Muscle of leg (tissue), 11 donors: ENCODE measurements around the gene UNC50. TPM values are rescaled to one million over a fixed set of nuclear protein-coding genes. Genes with fewer than 3 reads are reported as not detected.

Source experiments
- DNase-seq: peaks from one replicate; pipeline ENCODE4 v3.0.0; 2013
- H3K27ac ChIP-seq: one replicate; pipeline ENCODE4 v1.5.1; 2013; ENCODE audit warnings: mild to moderate bottlenecking, low read length, control low read depth
- H3K27me3 ChIP-seq: one replicate; pipeline ENCODE4 v1.6.1; 2013; ENCODE audit warnings: low read length; ENCODE audit not compliant: control insufficient read depth, insufficient read depth
- H3K36me3 ChIP-seq: one replicate; pipeline ENCODE4 v1.6.1; 2013; ENCODE audit warnings: low read length; ENCODE audit not compliant: control insufficient read depth, insufficient read depth
- H3K4me1 ChIP-seq: one replicate; pipeline ENCODE4 v1.6.1; 2013; ENCODE audit warnings: low read length; ENCODE audit not compliant: control insufficient read depth, insufficient read depth
- H3K4me3 ChIP-seq: one replicate; pipeline ENCODE4 v1.5.1; 2013; ENCODE audit warnings: low read length, control low read depth
- H3K9me3 ChIP-seq: replicated peaks from 2 replicates; pipeline ENCODE4 v1.6.1; 2013; ENCODE audit warnings: low read depth, low read length; ENCODE audit not compliant: control insufficient read depth
- WGBS: methylation state at CpG from one replicate; pipeline ENCODE4 v1.1.5; 2013; ENCODE audit warnings: missing lambda C conversion rate; ENCODE audit not compliant: insufficient coverage; 5-methylcytosine and 5-hydroxymethylcytosine counted together
- polyA plus RNA-seq, 8 donors: library from polyadenylated mRNA; unstranded; fragments of 120-200 nt; gene quantifications; one replicate each; pipeline versions ENCODE4 v1.2.1 to v1.2.3, GENCODE V29; 2013; ENCODE audit warnings: inconsistent platforms in 1 of 8, low replicate concordance in 1 of 8; ENCODE audit not compliant: insufficient read length in 8 of 8, insufficient read depth in 1 of 8
- total RNA-seq: library from RNA; stranded (reverse); fragments of 120-200 nt; gene quantifications from one replicate; pipeline ENCODE4 v1.2.4, GENCODE V29; 2013

The UNC50 gene
- total and polyA plus RNA-seq, 9 donors = 24.6 to 36.5 (median 31.6) TPM

DNA sequence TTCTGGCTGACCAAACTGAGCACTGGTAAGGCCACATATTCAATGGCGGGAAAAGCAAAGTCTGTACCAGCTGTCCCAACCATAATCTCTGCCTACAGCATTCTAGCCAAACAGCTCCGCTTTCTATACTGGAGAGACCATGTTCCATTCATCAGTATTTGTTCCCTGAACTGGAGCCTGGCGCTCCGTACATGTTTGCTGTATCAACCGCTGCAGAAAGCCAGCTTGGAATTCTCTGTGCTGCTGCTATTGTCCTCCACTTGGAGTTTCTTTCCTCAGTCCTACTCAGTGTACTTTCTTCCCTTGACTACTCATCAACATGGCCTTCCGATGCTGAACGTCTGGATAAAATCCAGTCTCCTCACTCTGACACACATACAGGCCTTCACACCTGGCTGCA is 2.0 kb upstream of the UNC50 start:
- no peak overlapping the region for H3K4me3 ChIP-seq
- no peaks in the 10 kb centered on the region for H3K27me3 ChIP-seq
- no peak for DNase-seq
- no peak overlapping the region for H3K27ac ChIP-seq
- H3K36me3 ChIP-seq = peaks cover 28% of the 10 kb centered on the region
- H3K4me1 ChIP-seq = peaks cover 28% of the 10 kb centered on the region
- no peaks in the 10 kb centered on the region for H3K9me3 ChIP-seq
- 83% methylated on average over 7 of the region's 7 CpGs for WGBS

- Histone ChIP-seq H3K9me3 (no peaks in the 10 kb centered on the region), H3K27me3 (no peaks in the 10 kb centered on the region), H3K4me3 (peak overlapping the region; percentile 82), H3K36me3 (peaks cover 25% of the 10 kb centered on the region), H3K4me1 (peaks cover 28% of the 10 kb centered on the region), H3K27ac (no peak overlapping the region)
- no CpG with 5 or more reads among the region's 6 CpGs for WGBS
- DNase-seq = no peak
These were observed 1.3 kb upstream of the UNC50 start for GRCh38 chr2:98607104-98607503.

GRCh38 chr2:98607741-98608115 is 661 bp upstream of the UNC50 start:
- DNase-seq = no peak
- Histone ChIP-seq H3K27me3 (no peaks in the 10 kb centered on the region), H3K9me3 (no peaks in the 10 kb centered on the region), H3K36me3 (peaks cover 26% of the 10 kb centered on the region), H3K4me3 (peak overlapping the region; percentile 82), H3K4me1 (peaks cover 28% of the 10 kb centered on the region), H3K27ac (peak overlapping the region; percentile 90)
- WGBS = 0% methylated on average over 4 of the region's 7 CpGs

- no peaks in the 10 kb centered on the region for H3K27me3 ChIP-seq
- H3K27ac ChIP-seq = peak overlapping the region; percentile 90
- peaks cover 28% of the 10 kb centered on the region for H3K4me1 ChIP-seq
- WGBS = under 1% methylated on average over 19 of the region's 29 CpGs
- peak; percentile 53 for DNase-seq
- peak overlapping the region; percentile 82 for H3K4me3 ChIP-seq
- peaks cover 33% of the 10 kb centered on the region for H3K36me3 ChIP-seq
- H3K9me3 ChIP-seq = no peaks in the 10 kb centered on the region
These were observed 694 bp downstream of the UNC50 start for GRCh38 chr2:98608962-98609604.

DNA sequence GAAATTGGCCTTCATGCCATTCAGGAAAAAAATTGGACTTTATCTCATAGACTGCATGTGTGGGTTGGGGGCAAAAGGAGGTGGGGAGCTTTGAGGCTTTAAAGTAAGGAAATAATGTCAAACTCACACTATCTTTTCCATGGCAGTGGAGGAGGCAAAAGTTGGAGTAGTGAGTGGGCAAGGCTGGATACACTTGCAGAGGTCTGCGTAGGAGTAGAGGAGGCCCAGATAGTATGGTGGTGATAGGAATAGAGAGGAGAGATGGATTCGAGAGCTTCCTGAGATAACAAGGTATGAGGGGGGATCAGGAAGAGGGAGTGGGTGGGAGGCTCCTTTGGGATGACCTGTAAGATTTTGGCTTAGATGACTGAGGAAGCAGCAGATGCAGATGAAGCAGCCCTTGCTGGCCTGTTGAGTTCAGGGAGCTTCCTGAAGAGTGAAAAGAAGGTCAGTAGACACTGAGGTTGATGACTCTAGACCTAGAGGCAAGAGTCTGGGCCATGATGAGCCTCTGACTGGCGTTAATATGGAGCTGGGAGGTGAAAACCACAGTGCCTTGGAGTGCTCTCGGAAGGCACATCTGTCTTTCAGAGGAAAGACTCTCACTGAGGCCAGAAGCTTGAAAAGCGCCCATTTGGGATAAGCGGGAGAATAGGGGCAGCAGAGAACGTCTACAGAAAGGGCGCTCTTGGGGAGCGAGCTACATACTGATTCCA is 5.8 kb downstream of the UNC50 start:
- peaks cover 49% of the 10 kb centered on the region for H3K36me3 ChIP-seq
- WGBS = 93% methylated on average over 8 of the region's 9 CpGs
- H3K9me3 ChIP-seq = no peaks in the 10 kb centered on the region
- DNase-seq = no peak
- H3K27ac ChIP-seq = no peak overlapping the region
- no peak overlapping the region for H3K4me3 ChIP-seq
- H3K27me3 ChIP-seq = no peaks in the 10 kb centered on the region
- H3K4me1 ChIP-seq = peaks cover 11% of the 10 kb centered on the region

DNA sequence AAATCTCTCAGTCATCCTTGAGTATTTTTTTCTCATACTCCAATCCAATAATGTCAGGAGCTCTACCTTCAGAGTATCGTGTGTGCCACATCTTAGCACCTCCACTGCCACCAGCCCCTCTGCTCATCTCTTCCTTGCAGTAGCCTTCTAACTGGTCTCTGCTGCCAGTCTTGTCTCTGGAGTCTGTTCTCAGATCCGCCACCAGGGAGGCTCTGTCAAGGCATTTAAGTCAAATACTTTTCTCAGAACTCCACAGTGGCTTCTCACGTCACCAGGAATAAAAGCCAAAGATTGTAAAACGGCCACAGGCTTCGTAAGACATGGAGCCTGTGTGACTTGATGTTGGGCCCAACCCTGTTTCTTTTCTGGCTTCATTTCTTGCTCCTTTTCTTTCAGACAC is 7.1 kb downstream of the UNC50 start:
- Histone ChIP-seq H3K27me3 (no peaks in the 10 kb centered on the region), H3K4me3 (no peak overlapping the region), H3K4me1 (peaks cover under 1% of the 10 kb centered on the region), H3K9me3 (no peaks in the 10 kb centered on the region), H3K27ac (no peak overlapping the region), H3K36me3 (peaks cover 46% of the 10 kb centered on the region)
- 78% methylated on average over 5 of the region's 5 CpGs for WGBS
- DNase-seq = no peak

DNA sequence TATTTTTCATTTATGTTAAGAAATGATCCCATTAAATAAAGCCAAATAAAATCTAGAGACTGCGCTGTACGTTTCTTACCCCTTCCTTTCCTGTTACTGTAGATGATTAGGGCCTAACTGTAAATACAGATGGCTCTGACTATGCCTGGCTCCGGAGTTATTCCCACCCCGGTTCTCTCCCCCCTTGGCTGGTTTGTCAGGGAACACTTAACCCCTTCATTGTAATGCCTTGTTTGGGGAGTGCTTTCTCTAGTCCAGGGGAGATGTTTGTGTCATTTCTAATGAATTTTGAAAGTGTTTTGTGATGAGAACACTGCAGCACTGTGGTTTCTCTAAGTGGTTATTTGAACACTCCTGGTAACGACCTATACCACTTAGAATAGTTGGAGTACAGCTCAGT is 8.8 kb downstream of the UNC50 start:
- Histone ChIP-seq H3K4me1 (no peaks in the 10 kb centered on the region), H3K27me3 (no peaks in the 10 kb centered on the region), H3K36me3 (peaks cover 37% of the 10 kb centered on the region), H3K4me3 (no peak overlapping the region), H3K9me3 (no peaks in the 10 kb centered on the region), H3K27ac (no peak overlapping the region)
- no peak for DNase-seq
- no CpG with 5 or more reads among the region's 5 CpGs for WGBS

DNA sequence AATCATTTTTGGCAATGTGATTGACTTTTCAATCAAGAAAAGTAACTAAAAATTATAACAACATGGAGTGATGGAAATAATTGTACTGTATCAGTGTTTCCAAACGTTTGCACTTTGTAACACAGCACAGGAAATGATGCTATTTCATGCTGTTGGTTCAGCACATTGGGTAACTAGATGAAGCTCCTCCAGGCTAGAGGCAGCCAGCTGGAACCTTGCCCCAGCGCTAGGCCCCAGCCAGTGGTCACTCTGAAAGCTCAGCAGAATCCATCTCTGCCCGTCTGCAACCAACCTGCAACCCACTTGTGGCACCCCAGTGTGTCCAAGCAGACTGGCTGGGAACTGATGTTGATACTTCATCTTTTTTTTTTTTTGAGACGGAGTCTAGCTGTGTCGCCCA is 15.3 kb downstream of the UNC50 start:
- H3K36me3 ChIP-seq = peaks cover 5% of the 10 kb centered on the region
- peak; percentile 33 for DNase-seq
- 44% methylated on average over 3 of the region's 5 CpGs for WGBS

DNA sequence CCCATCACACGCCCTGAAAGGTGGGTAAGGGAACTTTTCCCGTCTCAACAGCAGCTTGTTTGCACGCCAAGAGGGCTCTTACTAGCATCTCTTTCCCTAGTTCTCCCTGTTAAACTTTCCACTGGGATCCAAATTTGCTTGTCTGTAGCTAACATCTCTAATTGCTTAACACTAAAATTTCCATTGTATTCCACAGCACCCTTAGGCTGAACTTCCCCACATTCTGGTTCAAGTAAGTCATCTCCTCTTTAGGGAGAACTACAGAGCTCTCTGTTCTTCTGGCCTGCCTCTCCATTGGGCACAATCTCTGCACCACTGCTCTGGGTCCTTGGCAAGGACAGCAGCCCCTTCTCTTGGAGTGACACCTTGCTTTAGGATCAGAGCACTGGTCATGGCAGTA is 24.0 kb downstream of the UNC50 start:
- H3K4me1 ChIP-seq = no peaks in the 10 kb centered on the region
- H3K36me3 ChIP-seq = no peaks in the 10 kb centered on the region
- 75% methylated on average over 3 of the region's 3 CpGs for WGBS
- no peaks in the 10 kb centered on the region for H3K9me3 ChIP-seq
- no peak overlapping the region for H3K4me3 ChIP-seq
- H3K27me3 ChIP-seq = no peaks in the 10 kb centered on the region
- no peak for DNase-seq
- no peak overlapping the region for H3K27ac ChIP-seq

More for the DNA sequence above, 15.3 kb downstream of the UNC50 start:
- H3K4me1 ChIP-seq = no peaks in the 10 kb centered on the region
- H3K27ac ChIP-seq = no peak overlapping the region
- H3K27me3 ChIP-seq = no peaks in the 10 kb centered on the region
- no peaks in the 10 kb centered on the region for H3K9me3 ChIP-seq
- no peak overlapping the region for H3K4me3 ChIP-seq

DNA sequence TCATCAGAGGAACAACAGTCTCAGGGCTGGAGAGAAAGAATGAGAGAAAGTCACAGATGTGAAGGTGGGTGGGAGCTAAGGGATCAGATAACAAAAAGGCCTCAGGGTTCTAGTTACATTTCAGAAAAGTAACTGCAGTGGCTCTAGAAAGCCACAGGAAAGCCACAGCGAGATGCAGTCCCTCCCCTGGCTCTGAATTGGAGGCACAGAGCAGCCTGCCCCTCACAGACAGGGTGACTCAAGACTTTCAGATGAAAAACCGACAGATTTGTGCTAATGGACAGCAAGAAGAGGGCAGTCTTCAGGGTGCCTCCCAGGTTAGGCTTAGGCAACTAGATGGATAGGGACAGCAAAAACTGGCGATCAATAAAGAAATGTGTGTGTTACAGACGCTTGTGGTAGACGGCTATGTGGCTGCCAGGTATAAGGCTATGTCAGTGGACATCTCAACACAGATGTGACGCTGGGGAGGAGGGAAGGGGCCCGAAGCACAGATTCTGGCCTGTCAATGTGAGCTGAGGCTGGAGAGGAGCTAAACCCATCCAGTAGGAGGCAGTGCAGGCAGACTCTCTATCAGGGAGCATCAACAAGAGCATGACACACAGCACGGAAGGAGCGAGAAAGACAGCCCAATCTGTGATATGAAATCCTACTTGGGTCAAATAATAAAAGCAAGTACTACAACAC is 26.2 kb downstream of the UNC50 start:
- WGBS = 50% methylated on average over 7 of the region's 9 CpGs
- Histone ChIP-seq H3K27ac (no peak overlapping the region), H3K9me3 (no peaks in the 10 kb centered on the region)

More for the DNA sequence above, 26.2 kb downstream of the UNC50 start:
- Histone ChIP-seq H3K4me1 (no peaks in the 10 kb centered on the region), H3K36me3 (no peaks in the 10 kb centered on the region), H3K4me3 (no peak overlapping the region), H3K27me3 (no peaks in the 10 kb centered on the region)
- DNase-seq = no peak
